SK-N-SH (cell line): ENCODE measurements around the gene MOV10L1. TPM values are rescaled to one million over a fixed set of nuclear protein-coding genes. Genes with fewer than 3 reads are reported as not detected.

Experiments used
- CTCF ChIA-PET: fragments of 300-600, 350-600 bp; formaldehyde crosslinking; extraction: SDS; loops from one replicate; lab custom pipeline; 2021; lab: Yijun Ruan, JAX
- POLR2A ChIA-PET: fragments of 350-600 bp; sonication (Branson Sonifier 250); formaldehyde crosslinking; extraction: SDS; loops from one replicate; lab custom pipeline; 2020; ENCODE audit warnings: antibody characterized with exemption, inconsistent platforms; lab: Yijun Ruan, JAX
- DNase-seq: peaks from one replicate; pipeline ENCODE4 v3.0.0; 2012
- H2AFZ ChIP-seq: fragments of 200-600 bp; sonication (generic); 2 replicates; pipeline ENCODE4 v1.8.1; 2016; ENCODE audit warnings: antibody characterized with exemption, mild to moderate bottlenecking, low read depth
- H3F3A ChIP-seq: fragments of 200-600 bp; sonication (generic); replicated peaks from 2 replicates; pipeline ENCODE3; 2016; ENCODE audit warnings: antibody characterized with exemption, mild to moderate bottlenecking; ENCODE audit not compliant: insufficient read depth
- H3K27ac ChIP-seq, 2 experiments: fragments of 200-500 bp in 1 of 2; fragments of 200-600 bp in 1 of 2; sonication (Bioruptor generic) in 1 of 2; sonication (generic), shearing (Covaris generic) in 1 of 2; 2 replicates each; pipeline versions ENCODE4 v1.5.1 to v1.6.1; 2014 to 2016; ENCODE audit warnings: low read depth in 2 of 2, inconsistent platforms in 1 of 2, low read length in 1 of 2, mild to moderate bottlenecking in 1 of 2, mixed read lengths in 1 of 2
- H3K27me3 ChIP-seq: fragments of 200-600 bp; sonication (generic), shearing (Covaris generic); 2 replicates; pipeline ENCODE4 v1.6.1; 2016; ENCODE audit warnings: mixed run types; ENCODE audit not compliant: insufficient read depth
- H3K36me3 ChIP-seq, 2 experiments: fragments of 200-500 bp in 1 of 2; fragments of 200-600 bp in 1 of 2; sonication (Bioruptor generic) in 1 of 2; sonication (generic) in 1 of 2; replicated peaks in 1 of 2; 2 replicates each; pipeline versions ENCODE3 to v1.5.1; 2014 to 2016; ENCODE audit warnings: low read length in 1 of 2, mild to moderate bottlenecking in 1 of 2; ENCODE audit not compliant: insufficient read depth in 2 of 2, control insufficient read depth in 1 of 2
- H3K4me1 ChIP-seq, 2 experiments: fragments of 200-500 bp in 1 of 2; fragments of 200-600 bp in 1 of 2; sonication (Bioruptor generic) in 1 of 2; sonication (generic), shearing (Covaris generic) in 1 of 2; 2 replicates each; pipeline versions ENCODE4 v1.5.1 to v1.6.1; 2014 to 2016; ENCODE audit warnings: low read depth in 1 of 2, low read length in 1 of 2, mixed run types in 1 of 2; ENCODE audit not compliant: insufficient read depth in 2 of 2, control insufficient read depth in 1 of 2
- H3K4me2 ChIP-seq: fragments of 200-600 bp; sonication (generic), shearing (Covaris generic); 2 replicates; pipeline ENCODE4 v1.6.1; 2017; ENCODE audit warnings: mixed run types
- H3K4me3 ChIP-seq, 2 experiments: fragments of 200-500 bp in 1 of 2; fragments of 200-600 bp in 1 of 2; sonication (Bioruptor generic) in 1 of 2; sonication (generic), shearing (Covaris generic) in 1 of 2; 2 replicates each; pipeline versions ENCODE4 v1.5.1 to v1.8.1; 2014 to 2016; ENCODE audit warnings: low read depth in 2 of 2, inconsistent platforms in 1 of 2, low read length in 1 of 2, mild to moderate bottlenecking in 1 of 2, mixed read lengths in 1 of 2, moderate library complexity in 1 of 2
- H3K79me2 ChIP-seq: fragments of 200-600 bp; sonication (generic); 2 replicates; pipeline ENCODE4 v1.8.1; 2017; ENCODE audit warnings: mild to moderate bottlenecking; ENCODE audit not compliant: insufficient read depth
- H3K9ac ChIP-seq: fragments of 200-600 bp; sonication (generic); 2 replicates; pipeline ENCODE4 v1.6.1; 2017; ENCODE audit warnings: mixed run types
- H3K9me2 ChIP-seq: fragments of 200-600 bp; sonication (generic); 2 replicates; pipeline ENCODE4 v1.6.1; 2017; ENCODE audit warnings: mixed run types
- H3K9me3 ChIP-seq: fragments of 200-600 bp; sonication (generic); 2 replicates; pipeline ENCODE4 v1.6.1; 2017; ENCODE audit warnings: mixed run types, mild to moderate bottlenecking, moderate library complexity
- H4K20me1 ChIP-seq: fragments of 200-600 bp; sonication (generic); 2 replicates; pipeline ENCODE4 v1.6.1; 2017; ENCODE audit warnings: mild to moderate bottlenecking, mixed run types; ENCODE audit not compliant: insufficient read depth
- CHD2 ChIP-seq: fragments of 150-350 bp; IDR thresholded peaks from 2 replicates; pipeline ENCODE4 v1.6.1; 2018; ENCODE audit warnings: low read length; ENCODE audit not compliant: partially characterized antibody
- ELF1 ChIP-seq: IDR thresholded peaks from 2 replicates; pipeline ENCODE4 v1.4.0; 2012
- EP300 ChIP-seq, 2 experiments: IDR thresholded peaks; 2 replicates each; pipeline versions ENCODE4 v1.4.0 to v1.6.1; 2012; ENCODE audit warnings: borderline replicate concordance in 1 of 2, low read depth in 1 of 2, low read length in 1 of 2
- EZH2phosphoT487 ChIP-seq: fragments of 200-600 bp; sonication (generic); IDR thresholded peaks from 2 replicates; pipeline ENCODE4 v1.6.1; 2017; ENCODE audit warnings: low read depth, mixed run types, mild to moderate bottlenecking, antibody characterized with exemption, moderate library complexity, borderline replicate concordance
- FOSL2 ChIP-seq: IDR thresholded peaks from 2 replicates; pipeline ENCODE4 v1.4.0; 2012; ENCODE audit warnings: low read depth, mild to moderate bottlenecking, moderate library complexity, borderline replicate concordance
- FOXJ3 ChIP-seq: sonication (generic); formaldehyde crosslinking; IDR thresholded peaks from 2 replicates; pipeline ENCODE4 v1.5.1; 2020; ENCODE audit warnings: mild to moderate bottlenecking, missing genetic modification reagents
- FOXM1 ChIP-seq: IDR thresholded peaks from 2 replicates; pipeline ENCODE4 v1.4.0; 2012; ENCODE audit warnings: low read depth, mild to moderate bottlenecking
- GABPA ChIP-seq: IDR thresholded peaks from 2 replicates; pipeline ENCODE4 v1.4.0; 2012; ENCODE audit warnings: low read depth, mild to moderate bottlenecking
- GATA2 ChIP-seq: sonication (generic); formaldehyde crosslinking; IDR thresholded peaks from 2 replicates; pipeline ENCODE4 v1.5.0; 2020; ENCODE audit warnings: mild to moderate bottlenecking, missing genetic modification reagents
- JUND ChIP-seq: IDR thresholded peaks from 2 replicates; pipeline ENCODE4 v1.4.0; 2012
- MEF2A ChIP-seq: IDR thresholded peaks from 2 replicates; pipeline ENCODE4 v1.4.0; 2012; ENCODE audit warnings: low read depth, borderline replicate concordance
- PBX3 ChIP-seq: IDR thresholded peaks from 2 replicates; pipeline ENCODE4; 2012
- RCOR1 ChIP-seq: fragments of 150-350 bp; IDR thresholded peaks from 2 replicates; pipeline ENCODE4 v1.6.1; 2017; ENCODE audit warnings: antibody characterized with exemption, low read length
- RFX5 ChIP-seq: IDR thresholded peaks from 2 replicates; pipeline ENCODE4 v1.6.1; 2012; ENCODE audit warnings: mild to moderate bottlenecking, improper control_type of control experiment, low read length
- RXRA ChIP-seq: IDR thresholded peaks from 2 replicates; pipeline ENCODE4 v1.4.0; 2012; ENCODE audit warnings: low read depth, mild to moderate bottlenecking, borderline replicate concordance
- SMC3 ChIP-seq: IDR thresholded peaks from 2 replicates; pipeline ENCODE4 v1.6.1; 2012; ENCODE audit warnings: low read depth, low read length, improper control_type of control experiment
- ZBTB33 ChIP-seq: IDR thresholded peaks from 2 replicates; pipeline ENCODE4 v1.4.0; 2012; ENCODE audit warnings: low read depth, borderline replicate concordance
- WGBS: methylation state at CpG from one replicate; pipeline ENCODE4 v1.1.6; 2017; ENCODE audit warnings: low lambda C conversion rate; 5-methylcytosine and 5-hydroxymethylcytosine counted together
- polyA plus RNA-seq, 3 experiments: library from polyadenylated mRNA; depleted of rRNA; stranded (reverse); fragments of >200 nt; gene quantifications; 2 replicates each; pipeline ENCODE4 v1.2.3, GENCODE V29; 2012
- TF ChIP-seq, protein P1 (sequence below): fragments of 150-350 bp; IDR thresholded peaks from 2 replicates; pipeline ENCODE4 v1.6.1; 2016; ENCODE audit warnings: mild to moderate bottlenecking, low read depth, low read length

Gene MOV10L1
- polyA plus RNA-seq, 1 of the 3 experiments (the other 2 are of a cell fraction) = 2.1 TPM

DNA sequence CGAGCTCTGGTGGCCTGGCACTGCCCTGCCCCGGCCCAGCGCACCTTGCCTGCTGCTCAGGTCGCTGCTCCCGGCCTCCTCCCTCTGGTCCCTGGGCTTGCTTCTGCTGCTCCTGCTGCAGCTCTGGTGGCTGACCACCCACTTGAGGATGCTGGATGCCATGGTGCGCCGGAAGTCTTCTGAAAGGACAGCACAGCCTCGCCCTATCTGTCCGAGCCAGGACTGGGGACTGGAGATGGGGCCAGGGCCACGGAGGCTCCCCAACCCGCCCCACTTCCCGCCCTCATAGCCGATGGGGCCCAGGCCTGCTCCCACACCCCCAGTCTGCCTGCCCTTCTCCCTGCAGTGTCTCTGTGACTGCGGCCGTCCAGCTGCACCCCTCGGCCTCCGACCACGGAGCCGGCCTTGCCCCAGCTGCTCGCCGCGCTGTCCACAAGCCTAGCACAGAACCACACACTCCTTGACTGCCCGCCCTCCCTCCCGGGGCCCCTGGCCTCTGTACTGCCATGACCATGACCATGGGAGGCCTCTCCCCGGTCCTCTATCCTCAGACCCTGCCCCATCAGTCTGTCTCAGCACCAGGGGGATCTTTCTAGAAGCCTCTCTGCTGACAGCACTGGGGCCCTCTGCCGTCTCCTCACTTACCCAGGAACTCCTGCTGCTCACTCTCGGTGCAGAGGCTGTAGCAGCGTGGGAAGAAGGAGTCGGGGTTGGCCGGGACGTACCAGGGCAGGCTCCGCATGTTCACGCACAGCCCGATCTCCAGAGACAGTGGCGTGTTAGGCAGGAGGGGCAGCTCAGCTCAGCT, 44.4 kb upstream of the MOV10L1 start:
- H2AFZ ChIP-seq = no peak overlapping the region
- H3K9me2 ChIP-seq = no peaks in the 10 kb centered on the region
- H3K36me3 ChIP-seq = no peaks in the 10 kb centered on the region
- H4K20me1 ChIP-seq = no peaks in the 10 kb centered on the region
- H3K79me2 ChIP-seq = no peaks in the 10 kb centered on the region
- peak; percentile 36 for DNase-seq
- WGBS = 75% methylated on average over 10 of the region's 35 CpGs
- H3K4me2 ChIP-seq = no peak overlapping the region
- no peaks in the 10 kb centered on the region for H3K9me3 ChIP-seq
- no peaks in the 10 kb centered on the region for H3K4me1 ChIP-seq
- ChIA-PET POLR2A (no interaction called here), CTCF (interaction anchor here (0.9 to 1.0 kb wide), 2 partner anchors 11 to 115 kb away, joined by 3 read pairs; no protein-coding TSS in a partner anchor)
- H3K27ac ChIP-seq = no peak overlapping the region
- peaks cover 12% of the 10 kb centered on the region for H3K27me3 ChIP-seq
- no peak for TF ChIP-seq JUND
- TF ChIP-seq GABPA = no peak
- no peak for TF ChIP-seq FOXM1
- TF ChIP-seq ELF1 = no peak
- no peak for TF ChIP-seq MEF2A
- no peak for TF ChIP-seq EP300 (IDR thresholded peaks at IDR 0.05; ENCODE audit: borderline replicate concordance in 1 of 2, low read depth in 1 of 2, low read length in 1 of 2)
- TF ChIP-seq FOXJ3 = no peak
- no peak for TF ChIP-seq FOSL2
- TF ChIP-seq, protein P1, sequence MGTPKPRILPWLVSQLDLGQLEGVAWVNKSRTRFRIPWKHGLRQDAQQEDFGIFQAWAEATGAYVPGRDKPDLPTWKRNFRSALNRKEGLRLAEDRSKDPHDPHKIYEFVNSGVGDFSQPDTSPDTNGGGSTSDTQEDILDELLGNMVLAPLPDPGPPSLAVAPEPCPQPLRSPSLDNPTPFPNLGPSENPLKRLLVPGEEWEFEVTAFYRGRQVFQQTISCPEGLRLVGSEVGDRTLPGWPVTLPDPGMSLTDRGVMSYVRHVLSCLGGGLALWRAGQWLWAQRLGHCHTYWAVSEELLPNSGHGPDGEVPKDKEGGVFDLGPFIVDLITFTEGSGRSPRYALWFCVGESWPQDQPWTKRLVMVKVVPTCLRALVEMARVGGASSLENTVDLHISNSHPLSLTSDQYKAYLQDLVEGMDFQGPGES = no peak
- no peak for TF ChIP-seq SMC3
- TF ChIP-seq RXRA = no peak
- no peak for TF ChIP-seq RCOR1
- TF ChIP-seq ZBTB33 = no peak
- TF ChIP-seq CHD2 = no peak
- TF ChIP-seq EZH2phosphoT487 = no peak
- TF ChIP-seq RFX5 = no peak
- TF ChIP-seq GATA2 = no peak
- TF ChIP-seq PBX3 = no peak
- no peak overlapping the region for H3K9ac ChIP-seq
- H3F3A ChIP-seq = no peaks in the 10 kb centered on the region
- no peak overlapping the region for H3K4me3 ChIP-seq
